GM12878 (cell line): ENCODE data around the gene PSRC1.

Experiments used
- IKZF2 ChIP-seq, 2 experiments: fragments of 450-650 bp; IDR thresholded peaks; 2 replicates each; pipeline ENCODE4 v1.6.1; 2017; ENCODE audit warnings: mild to moderate bottlenecking in 2 of 2, moderate library complexity in 2 of 2
- TF ChIP-seq, protein P1 (sequence below): IDR thresholded peaks from 2 replicates; pipeline ENCODE4 v1.6.1; 2011; ENCODE audit warnings: mild to moderate bottlenecking, low read depth, low read length, moderate library complexity; ENCODE audit not compliant: insufficient replicate concordance

DNA sequence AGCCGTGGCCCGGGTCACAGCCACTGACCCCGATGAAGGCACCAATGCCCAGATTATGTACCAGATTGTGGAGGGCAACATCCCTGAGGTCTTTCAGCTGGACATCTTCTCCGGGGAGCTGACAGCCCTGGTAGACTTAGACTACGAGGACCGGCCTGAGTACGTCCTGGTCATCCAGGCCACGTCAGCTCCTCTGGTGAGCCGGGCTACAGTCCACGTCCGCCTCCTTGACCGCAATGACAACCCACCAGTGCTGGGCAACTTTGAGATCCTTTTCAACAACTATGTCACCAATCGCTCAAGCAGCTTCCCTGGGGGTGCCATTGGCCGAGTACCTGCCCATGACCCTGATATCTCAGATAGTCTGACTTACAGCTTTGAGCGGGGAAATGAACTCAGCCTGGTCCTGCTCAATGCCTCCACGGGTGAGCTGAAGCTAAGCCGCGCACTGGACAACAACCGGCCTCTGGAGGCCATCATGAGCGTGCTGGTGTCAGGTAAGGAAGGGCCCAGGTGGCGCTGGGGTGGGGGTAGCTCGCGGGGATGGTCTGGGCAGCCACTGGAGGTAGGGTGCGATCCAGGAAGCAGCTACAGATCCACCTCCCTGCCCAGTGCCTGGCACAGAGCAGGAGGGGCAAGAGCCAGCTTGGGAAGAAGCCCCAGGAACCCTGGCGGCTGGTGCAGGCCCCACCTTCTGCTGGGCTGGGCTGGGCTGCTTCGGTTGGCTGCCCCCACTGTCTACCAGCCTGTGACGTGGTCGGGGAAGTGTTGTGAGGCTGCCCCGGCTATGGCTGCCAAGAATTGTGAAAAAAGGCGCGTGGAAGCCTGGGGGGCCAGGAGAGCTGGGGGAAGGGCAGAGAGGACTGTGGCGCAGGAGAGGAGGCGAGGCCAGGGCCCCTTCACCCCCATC is 29.8 kb downstream of the PSRC1 start:
- no peak for TF ChIP-seq IKZF2 (IDR thresholded peaks at IDR 0.05)
- TF ChIP-seq, protein P1, sequence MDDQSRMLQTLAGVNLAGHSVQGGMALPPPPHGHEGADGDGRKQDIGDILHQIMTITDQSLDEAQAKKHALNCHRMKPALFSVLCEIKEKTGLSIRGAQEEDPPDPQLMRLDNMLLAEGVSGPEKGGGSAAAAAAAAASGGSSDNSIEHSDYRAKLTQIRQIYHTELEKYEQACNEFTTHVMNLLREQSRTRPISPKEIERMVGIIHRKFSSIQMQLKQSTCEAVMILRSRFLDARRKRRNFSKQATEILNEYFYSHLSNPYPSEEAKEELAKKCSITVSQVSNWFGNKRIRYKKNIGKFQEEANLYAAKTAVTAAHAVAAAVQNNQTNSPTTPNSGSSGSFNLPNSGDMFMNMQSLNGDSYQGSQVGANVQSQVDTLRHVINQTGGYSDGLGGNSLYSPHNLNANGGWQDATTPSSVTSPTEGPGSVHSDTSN: no peak
